ENCODE results near the gene TNFRSF19.

- no peak for TF ChIP-seq POLR2AphosphoS5 (IDR thresholded peaks at IDR 0.05; ENCODE audit: borderline replicate concordance, low read depth, low read length)
- no peak for TF ChIP-seq EZH2 (IDR thresholded peaks at IDR 0.05)
Measured at GRCh38 chr13:23608138-23608537, 37.9 kb downstream of the TNFRSF19 start.
